NCI-H345 treated with DMSO at 0.1 percent for 48 hours (cell line): ENCODE results near the gene EPN1.

Experiments
- DNase-seq: peaks from one replicate; lab custom pipeline; 2025; ENCODE audit not compliant: unreplicated experiment; lab: John Stamatoyannopoulos, UW

The EPN1 gene

GRCh38 chr19:55646889-55647731 lies 27.9 kb upstream of the EPN1 start:
- no peak for DNase-seq

DNA sequence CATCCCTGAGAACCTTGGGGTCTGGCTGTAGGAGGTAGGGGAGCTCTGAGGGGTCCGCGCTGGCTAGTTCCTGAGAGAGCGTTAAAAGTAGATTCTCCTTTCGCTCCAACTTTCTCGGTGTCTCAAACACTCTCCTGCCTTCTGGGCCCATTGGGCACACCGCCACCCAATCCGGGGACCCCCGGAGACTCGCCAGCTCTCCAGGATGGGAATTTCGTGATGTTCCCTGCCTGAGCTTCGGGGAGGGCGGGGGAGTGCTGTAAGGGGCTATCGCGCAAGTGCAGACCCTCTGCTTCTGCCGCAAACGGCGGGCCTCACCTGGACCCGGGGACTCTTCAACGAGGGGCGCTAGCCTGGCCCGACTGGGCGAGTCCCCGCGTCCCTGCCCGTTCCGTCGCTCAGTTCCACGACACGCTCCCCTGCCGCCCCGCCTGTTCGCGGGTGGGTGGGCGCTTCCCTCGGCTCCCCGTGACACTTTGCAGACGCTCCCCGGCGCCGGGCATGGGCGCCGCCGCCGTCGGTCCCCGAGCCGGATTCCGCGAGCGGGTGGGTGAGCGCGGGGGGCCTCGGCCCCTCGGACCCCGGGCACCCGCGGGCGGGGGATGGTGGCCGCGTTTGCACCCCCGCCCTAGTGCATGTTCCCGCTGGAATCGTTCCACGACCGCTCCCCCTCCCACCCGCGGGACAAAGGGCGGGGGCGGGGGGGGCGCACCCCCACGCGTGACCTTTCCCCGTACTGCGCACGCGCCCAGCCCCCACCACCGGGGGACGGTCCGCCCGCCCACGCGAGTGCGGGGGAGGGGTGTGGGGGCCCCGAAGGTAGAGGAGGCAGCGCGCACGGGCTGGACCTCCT lies 27.1 kb upstream of the EPN1 start, which contains the start of gene CCDC106:
Gene CCDC106, plus strand, starts transcription at position 481 of the 853 bp plus-strand sequence. CDS start 835 bp downstream, outside the sequence.
- DNase-seq, result peak; percentile 19

GRCh38 chr19:55648585-55649267 lies 26.3 kb upstream of the EPN1 start:
- no peak for DNase-seq

GRCh38 chr19:55649268-55650125 lies 25.5 kb upstream of the EPN1 start:
- DNase-seq, result no peak

DNA sequence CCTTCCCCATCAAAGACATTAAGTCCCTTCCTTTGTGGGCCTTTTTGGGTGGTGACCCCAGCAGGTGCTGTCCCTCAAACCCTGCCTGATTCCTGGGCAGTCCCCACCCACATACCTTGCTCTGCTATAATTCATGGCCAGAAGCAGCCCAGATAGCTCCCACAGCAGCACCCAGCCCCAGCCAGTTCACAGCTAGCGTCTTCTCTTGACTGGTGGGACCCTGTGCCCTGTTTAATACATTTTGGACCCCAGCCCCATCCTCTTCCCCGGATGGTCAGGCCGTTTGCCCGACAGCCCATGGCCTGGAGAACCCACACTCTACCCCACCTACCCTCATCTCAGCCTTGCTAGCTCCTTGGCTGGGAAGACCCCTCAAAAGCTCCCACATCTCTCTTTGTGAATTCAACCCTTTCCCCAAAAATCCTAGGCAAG lies 24.9 kb upstream of the EPN1 start:
- no peak for DNase-seq

DNA sequence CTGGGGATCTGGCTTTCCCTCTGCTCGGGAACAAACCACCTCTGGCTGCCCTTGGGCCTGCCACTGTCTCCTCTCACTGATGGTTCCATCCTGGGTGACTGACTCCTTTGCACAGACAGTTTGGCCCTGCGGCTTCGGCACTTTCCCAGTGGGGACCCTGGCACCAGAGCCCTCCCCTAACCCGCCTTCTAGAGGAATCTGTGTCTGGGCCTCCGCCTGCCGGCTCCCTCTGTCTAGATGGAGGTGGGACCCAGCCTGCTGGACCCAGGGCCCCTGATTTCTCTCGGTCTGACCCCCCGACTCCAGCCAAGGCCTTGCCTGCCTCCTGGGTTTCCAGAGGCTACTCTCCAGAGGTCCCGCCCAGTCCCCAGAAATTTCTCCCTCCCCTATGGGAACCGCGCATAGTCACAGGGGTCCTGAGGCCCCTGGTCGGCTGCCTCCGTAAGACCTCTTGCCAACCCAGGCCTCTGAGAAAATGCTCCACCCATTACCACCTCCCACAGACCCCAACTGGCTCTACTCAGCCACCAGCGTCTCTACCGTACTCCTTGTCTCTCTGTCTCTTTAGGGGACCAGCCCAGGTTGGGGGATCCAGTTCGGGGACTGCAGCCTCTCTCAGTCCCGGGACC lies 24.3 kb upstream of the EPN1 start:
- DNase-seq, result no peak

DNA sequence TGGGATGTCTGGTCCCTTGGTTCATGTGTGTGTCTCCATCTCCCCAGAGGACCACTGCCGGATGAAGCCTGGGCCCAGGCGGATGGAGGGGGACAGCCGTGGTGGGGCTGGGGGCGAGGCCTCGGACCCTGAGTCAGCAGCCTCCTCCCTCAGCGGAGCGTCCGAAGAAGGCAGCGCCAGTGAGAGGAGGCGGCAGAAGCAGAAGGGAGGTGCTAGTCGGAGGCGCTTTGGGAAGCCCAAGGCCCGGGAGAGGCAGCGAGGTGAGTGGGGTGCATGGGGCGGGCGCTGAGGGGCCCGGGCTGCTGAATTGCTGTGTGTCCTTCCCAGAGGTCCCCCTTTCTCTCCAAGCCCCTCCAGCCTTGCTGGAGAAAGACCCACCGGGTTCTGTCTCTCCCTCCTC lies 23.8 kb upstream of the EPN1 start:
- DNase-seq, result no peak

DNA sequence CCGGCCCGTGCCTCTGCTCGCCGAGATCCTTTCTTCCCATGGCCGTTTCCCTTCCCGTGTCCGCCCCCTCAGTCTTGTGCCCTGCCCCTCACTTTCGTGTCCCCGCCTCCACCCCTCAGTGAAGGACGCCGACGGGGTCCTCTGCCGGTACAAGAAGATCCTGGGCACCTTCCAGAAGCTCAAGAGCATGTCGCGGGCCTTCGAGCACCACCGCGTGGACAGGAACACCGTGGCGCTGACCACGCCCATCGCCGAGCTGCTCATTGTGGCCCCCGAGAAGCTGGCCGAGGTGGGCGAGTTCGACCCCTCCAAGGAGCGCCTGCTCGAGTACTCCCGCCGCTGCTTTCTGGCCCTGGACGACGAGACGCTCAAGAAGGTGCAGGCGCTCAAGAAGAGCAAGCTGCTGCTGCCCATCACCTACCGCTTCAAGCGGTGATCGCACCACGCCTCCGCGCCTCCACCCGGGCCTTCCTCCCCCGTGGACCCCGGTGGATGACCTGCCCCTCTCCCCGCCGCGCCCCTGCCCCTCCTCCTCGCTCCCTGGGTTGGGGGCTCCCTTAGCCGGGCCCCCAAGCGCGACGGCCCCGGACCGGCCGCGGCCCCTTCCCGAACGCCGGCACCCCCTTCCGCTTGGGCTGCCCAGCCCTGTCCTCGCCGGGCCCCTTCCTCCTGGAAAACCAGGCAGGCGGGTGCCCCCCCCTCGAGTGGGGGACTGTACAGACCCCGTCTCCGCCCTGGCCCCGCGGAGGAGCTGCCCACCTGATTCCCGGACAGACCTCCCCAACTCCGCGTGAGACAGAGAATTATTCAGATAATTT lies 22.5 kb upstream of the EPN1 start:
- no peak for DNase-seq

- DNase-seq, result peak; percentile 90
Observed at GRCh38 chr19:55653651-55654322, 21.2 kb upstream of the EPN1 start.

GRCh38 chr19:55654323-55654867 lies 20.6 kb upstream of the EPN1 start:
- DNase-seq, result peak; percentile 87

- peak; percentile 23 for DNase-seq
Observed at GRCh38 chr19:55654868-55655647, 20.0 kb upstream of the EPN1 start, which contains the start of gene U2AF2. Gene U2AF2, plus strand, starts transcription at chr19:55655035. Its CDS starts 70 bp downstream, at chr19:55655105.

- no peak for DNase-seq
Observed at GRCh38 chr19:55655648-55656040, 19.4 kb upstream of the EPN1 start.

- DNase-seq, result no peak
Observed at GRCh38 chr19:55656552-55656951, 18.5 kb upstream of the EPN1 start.

DNA sequence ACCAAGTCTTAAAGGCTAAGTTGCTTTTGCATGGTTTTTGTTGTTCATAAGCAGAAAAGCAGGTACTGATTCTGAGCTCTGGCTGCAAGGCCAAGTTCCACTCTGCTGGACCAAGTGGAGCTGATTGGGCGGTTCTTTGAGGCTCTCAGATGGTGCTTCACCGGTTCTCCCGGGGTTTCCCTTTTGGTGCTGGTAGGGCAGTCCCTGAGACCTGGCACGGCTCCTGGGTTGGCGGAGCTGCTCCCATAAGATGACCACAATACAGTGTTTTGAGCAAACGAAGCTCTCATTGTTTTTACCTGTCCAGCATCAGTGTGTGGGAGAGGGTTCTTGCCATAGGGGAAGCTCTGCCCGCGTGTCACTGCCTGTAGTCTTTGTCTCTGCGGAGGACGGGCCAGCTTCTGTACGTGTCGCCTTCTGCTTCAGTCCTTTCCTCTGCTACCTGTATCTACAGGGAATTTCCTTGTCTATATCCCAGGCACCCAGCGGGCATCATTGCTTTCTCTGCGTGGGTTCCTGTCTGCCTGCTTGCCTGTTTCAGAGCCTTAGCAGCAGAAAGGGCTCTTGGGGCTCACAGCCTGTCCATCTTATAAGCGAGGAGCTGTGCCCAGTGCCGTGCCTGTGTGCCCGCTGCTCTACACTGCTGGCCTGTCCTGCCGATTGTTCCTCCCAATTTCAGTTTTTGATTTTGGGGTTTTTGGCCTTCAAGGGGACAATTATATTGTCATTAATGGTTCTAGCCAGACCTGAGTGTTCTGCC lies 17.9 kb upstream of the EPN1 start:
- DNase-seq, result no peak

- no peak for DNase-seq
Observed at GRCh38 chr19:55658846-55659459, 16.1 kb upstream of the EPN1 start.

DNA sequence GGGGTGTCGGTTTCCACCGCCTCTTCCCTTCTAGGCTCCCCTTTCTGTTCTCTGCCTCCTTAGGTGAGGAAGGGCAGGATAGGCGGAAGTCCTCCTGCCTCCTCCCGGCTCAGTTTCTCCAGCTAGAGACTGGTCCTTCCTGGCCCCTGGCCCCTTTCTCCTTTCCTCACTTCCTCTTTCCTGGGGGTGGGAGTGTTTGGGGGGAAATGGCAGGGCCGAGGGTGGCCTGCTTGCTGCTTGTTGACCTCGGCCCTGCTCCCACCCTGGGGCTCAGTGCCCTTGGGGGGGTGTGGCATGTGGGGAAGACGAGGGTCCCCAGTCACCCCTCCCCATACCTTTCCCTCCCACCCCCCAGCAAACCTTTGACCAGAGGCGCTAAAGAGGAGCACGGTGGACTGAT lies 15.2 kb upstream of the EPN1 start:
- no peak for DNase-seq
